Right atrium auricular region (tissue), 2 donors: ENCODE data around the gene FGF7. TPM values are rescaled to one million over a fixed set of nuclear protein-coding genes. Genes with fewer than 3 reads are reported as not detected.

Source experiments
- DNase-seq: peaks from one replicate; pipeline ENCODE4 v3.0.0-alpha.2; 2019; ENCODE audit warnings: low spot score
- H3K27ac ChIP-seq, 2 donors: fragments of 200-600 bp; sonication (generic); 1 replicate in 1 of 2; 2 replicates in 1 of 2; pipeline ENCODE4 v1.5.1; 2016 to 2019
- H3K27me3 ChIP-seq, 2 donors: fragments of 200-600 bp; sonication (generic); one replicate each; pipeline versions ENCODE4 v1.5.1 to v1.6.0; 2017 to 2019
- H3K36me3 ChIP-seq: fragments of 200-600 bp; sonication (generic); one replicate; pipeline ENCODE4 v1.5.1; 2016
- H3K4me1 ChIP-seq, 2 donors: fragments of 200-600 bp; sonication (generic); one replicate each; pipeline versions ENCODE4 v1.5.1 to v1.6.0; 2017 to 2019
- H3K4me3 ChIP-seq, 2 donors: fragments of 200-600 bp; sonication (generic); 1 replicate in 1 of 2; 2 replicates in 1 of 2; pipeline ENCODE4 v1.5.1; 2017 to 2019; ENCODE audit warnings: mild to moderate bottlenecking in 1 of 2, moderate library complexity in 1 of 2
- H3K9me3 ChIP-seq, 2 donors: fragments of 200-600 bp; sonication (generic); one replicate each; pipeline ENCODE4 v1.5.1; 2019
- total RNA-seq, 2 donors: library from RNA; depleted of rRNA; stranded (reverse); fragments of >200 nt; gene quantifications; one replicate each; pipeline ENCODE4 v1.1.0, GENCODE V29; 2016
- TF ChIP-seq, protein P1 (sequence below), 2 donors: fragments of 200-600 bp; sonication (generic); IDR thresholded peaks; one replicate each; pipeline ENCODE4 v1.5.1; 2019; ENCODE audit warnings: antibody characterized with exemption in 2 of 2

The FGF7 gene
- total RNA-seq, 2 donors from 2014 or later = 27.2 to 28.5 TPM

GRCh38 chr15:49462232-49462844 is 39.3 kb downstream of the FGF7 start:
- no peaks in the 10 kb centered on the region for H3K27me3 ChIP-seq
- H3K9me3 ChIP-seq = no peaks in the 10 kb centered on the region
- H3K36me3 ChIP-seq = no peaks in the 10 kb centered on the region
- no peak for DNase-seq
- H3K4me1 ChIP-seq = peaks cover 0 to 29% of the 10 kb centered on the region in 2 donors
- no peak overlapping the region for H3K4me3 ChIP-seq
- TF ChIP-seq, protein P1, sequence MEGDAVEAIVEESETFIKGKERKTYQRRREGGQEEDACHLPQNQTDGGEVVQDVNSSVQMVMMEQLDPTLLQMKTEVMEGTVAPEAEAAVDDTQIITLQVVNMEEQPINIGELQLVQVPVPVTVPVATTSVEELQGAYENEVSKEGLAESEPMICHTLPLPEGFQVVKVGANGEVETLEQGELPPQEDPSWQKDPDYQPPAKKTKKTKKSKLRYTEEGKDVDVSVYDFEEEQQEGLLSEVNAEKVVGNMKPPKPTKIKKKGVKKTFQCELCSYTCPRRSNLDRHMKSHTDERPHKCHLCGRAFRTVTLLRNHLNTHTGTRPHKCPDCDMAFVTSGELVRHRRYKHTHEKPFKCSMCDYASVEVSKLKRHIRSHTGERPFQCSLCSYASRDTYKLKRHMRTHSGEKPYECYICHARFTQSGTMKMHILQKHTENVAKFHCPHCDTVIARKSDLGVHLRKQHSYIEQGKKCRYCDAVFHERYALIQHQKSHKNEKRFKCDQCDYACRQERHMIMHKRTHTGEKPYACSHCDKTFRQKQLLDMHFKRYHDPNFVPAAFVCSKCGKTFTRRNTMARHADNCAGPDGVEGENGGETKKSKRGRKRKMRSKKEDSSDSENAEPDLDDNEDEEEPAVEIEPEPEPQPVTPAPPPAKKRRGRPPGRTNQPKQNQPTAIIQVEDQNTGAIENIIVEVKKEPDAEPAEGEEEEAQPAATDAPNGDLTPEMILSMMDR (IDR thresholded peaks at IDR 0.05) = no peak
- peak overlapping the region in 1 of 2 donors; percentile 38 for H3K27ac ChIP-seq

- Histone ChIP-seq H3K9me3 (no peaks in the 10 kb centered on the region), H3K27me3 (no peaks in the 10 kb centered on the region), H3K27ac (no peak overlapping the region), H3K4me1 (peaks cover 0 to 14% of the 10 kb centered on the region in 2 donors), H3K4me3 (no peak overlapping the region), H3K36me3 (no peaks in the 10 kb centered on the region)
- TF ChIP-seq, protein P1 (IDR thresholded peaks at IDR 0.05) = no peak
- DNase-seq = no peak
Measured at GRCh38 chr15:49464522-49464921, 41.5 kb downstream of the FGF7 start.

DNA sequence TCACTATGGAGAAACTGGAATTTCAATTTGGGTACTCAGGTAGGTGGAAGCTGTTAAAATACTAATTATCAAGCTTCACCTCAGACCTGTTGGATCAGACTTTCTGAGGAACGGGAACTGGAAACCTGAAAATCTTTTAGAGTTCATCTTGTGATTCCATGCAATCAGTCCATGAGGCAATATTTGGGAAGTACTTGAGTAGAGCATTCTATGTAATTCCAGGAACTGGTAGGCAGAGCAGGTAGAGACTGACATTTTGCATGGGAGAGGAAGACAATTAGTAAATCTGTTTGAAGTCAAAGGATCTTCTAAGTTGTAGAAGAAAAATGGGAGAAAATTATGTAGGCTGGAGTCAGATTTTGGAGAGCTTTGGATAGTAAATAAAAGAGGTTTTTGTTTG is 43.1 kb downstream of the FGF7 start:
- DNase-seq = no peak
- H3K4me1 ChIP-seq = peaks cover 0 to 11% of the 10 kb centered on the region in 2 donors
- no peaks in the 10 kb centered on the region for H3K27me3 ChIP-seq
- no peaks in the 10 kb centered on the region for H3K9me3 ChIP-seq
- H3K36me3 ChIP-seq = no peaks in the 10 kb centered on the region
- no peak overlapping the region for H3K27ac ChIP-seq
- TF ChIP-seq, protein P1 (IDR thresholded peaks at IDR 0.05) = no peak
- peak overlapping the region in 1 of 2 donors; percentile 3 for H3K4me3 ChIP-seq

GRCh38 chr15:49467746-49468480 is 44.9 kb downstream of the FGF7 start:
- Histone ChIP-seq H3K4me3 (no peak overlapping the region), H3K4me1 (no peaks in the 10 kb centered on the region), H3K36me3 (no peaks in the 10 kb centered on the region), H3K9me3 (no peaks in the 10 kb centered on the region), H3K27me3 (no peaks in the 10 kb centered on the region), H3K27ac (no peak overlapping the region)
- TF ChIP-seq, protein P1 (IDR thresholded peaks at IDR 0.05) = no peak
- no peak for DNase-seq

DNA sequence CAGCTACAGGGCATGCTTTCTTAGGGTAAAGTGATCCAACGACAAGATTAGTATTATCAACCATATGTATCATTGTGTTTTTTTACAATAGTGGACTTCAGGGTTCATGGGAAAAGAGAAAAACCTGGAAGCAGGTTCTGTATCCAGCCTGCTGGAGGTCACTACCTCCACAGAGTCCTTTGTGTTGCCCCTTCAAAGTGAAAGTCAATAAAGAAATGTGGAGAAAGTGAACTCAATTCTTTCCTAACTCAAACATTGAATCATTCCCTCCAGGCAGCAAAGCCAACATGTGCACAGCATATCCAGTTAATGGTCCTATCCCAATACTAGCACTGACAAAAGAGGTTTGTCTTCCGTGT is 45.4 kb downstream of the FGF7 start:
- H3K4me1 ChIP-seq = no peaks in the 10 kb centered on the region
- DNase-seq = no peak
- TF ChIP-seq, protein P1 (IDR thresholded peaks at IDR 0.05) = no peak
- no peaks in the 10 kb centered on the region for H3K27me3 ChIP-seq
- no peak overlapping the region for H3K4me3 ChIP-seq
- no peak overlapping the region for H3K27ac ChIP-seq
- no peaks in the 10 kb centered on the region for H3K9me3 ChIP-seq
- no peaks in the 10 kb centered on the region for H3K36me3 ChIP-seq
